Measurements from ENCODE around the gene CASP10.
"Not testable (repeated sequence)": the region's sequence is repeated elsewhere in the genome, so short reads cannot be mapped to it uniquely, and the experiment has no call there.

The CASP10 gene

GRCh38 chr2:201157694-201158093 is 25.2 kb upstream of the CASP10 start:
- H3K4me3 ChIP-seq (ENCODE audit: low read depth, low read length): no peak overlapping the region
- TF ChIP-seq CTCF (IDR thresholded peaks at IDR 0.05; ENCODE audit: low read depth, low read length): no peak

- no peak overlapping the region for H3K4me3 ChIP-seq (ENCODE audit: low read depth, low read length)
- TF ChIP-seq CTCF (IDR thresholded peaks at IDR 0.05; ENCODE audit: low read depth, low read length): peak; percentile 59
Observed at GRCh38 chr2:201158111-201158929, 24.6 kb upstream of the CASP10 start.

GRCh38 chr2:201164166-201164565 is 18.8 kb upstream of the CASP10 start:
- no peak for TF ChIP-seq CTCF (IDR thresholded peaks at IDR 0.05; ENCODE audit: low read depth, low read length)
- no peak overlapping the region for H3K4me3 ChIP-seq (ENCODE audit: low read depth, low read length)

GRCh38 chr2:201167546-201167945 is 15.4 kb upstream of the CASP10 start:
- no peak overlapping the region for H3K4me3 ChIP-seq (ENCODE audit: low read depth, low read length)
- TF ChIP-seq CTCF (IDR thresholded peaks at IDR 0.05; ENCODE audit: low read depth, low read length): no peak

GRCh38 chr2:201168496-201168895 is 14.4 kb upstream of the CASP10 start:
- not testable (repeated sequence) for H3K4me3 ChIP-seq (ENCODE audit: low read depth, low read length)

GRCh38 chr2:201171259-201171814 is 11.6 kb upstream of the CASP10 start:
- H3K4me3 ChIP-seq (ENCODE audit: low read depth, low read length): no peak overlapping the region
- TF ChIP-seq CTCF (IDR thresholded peaks at IDR 0.05; ENCODE audit: low read depth, low read length): no peak

- H3K4me3 ChIP-seq (ENCODE audit: low read depth, low read length): no peak overlapping the region
- TF ChIP-seq CTCF (IDR thresholded peaks at IDR 0.05; ENCODE audit: low read depth, low read length): no peak
Observed at GRCh38 chr2:201172279-201172678, 10.7 kb upstream of the CASP10 start.

Measured in WI38 (cell line).